Heart right ventricle (tissue), 16 donors: ENCODE data around the gene RNF144A. TPM values are rescaled to one million over a fixed set of nuclear protein-coding genes. Genes with fewer than 3 reads are reported as not detected.

Experiments used
- ATAC-seq, 8 donors: fragments of 200-7000 bp; cut with Tn5 transposase; one replicate each; pipeline ENCODE4 v1.9.1; 2020; ENCODE audit warnings: mild to moderate bottlenecking in 8 of 8, moderate library complexity in 8 of 8, moderate number of reproducible peaks in 1 of 8
- DNase-seq, 2 donors: peaks; one replicate each; pipeline ENCODE4 v3.0.0-alpha.2; 2020
- H3K27ac ChIP-seq, 10 donors: fragments of 200-600 bp; sonication (generic) in 2 of 10; one replicate each; pipeline versions ENCODE4 v1.5.0 to v1.8.0; 2020 to 2022; ENCODE audit warnings: mild to moderate bottlenecking in 3 of 10
- H3K27me3 ChIP-seq, 7 donors: fragments of 200-600 bp; one replicate each; pipeline ENCODE4 v1.8.0; 2021 to 2022; ENCODE audit warnings: mild to moderate bottlenecking in 2 of 7
- H3K36me3 ChIP-seq, 9 donors: fragments of 200-600 bp; sonication (generic) in 1 of 9; one replicate each; pipeline versions ENCODE4 v1.5.0 to v1.8.0; 2020 to 2022; ENCODE audit warnings: mild to moderate bottlenecking in 2 of 9
- H3K4me1 ChIP-seq, 9 donors: fragments of 200-600 bp; sonication (generic) in 1 of 9; one replicate each; pipeline versions ENCODE4 v1.5.0 to v1.8.0; 2020 to 2022; ENCODE audit warnings: mild to moderate bottlenecking in 4 of 9
- H3K4me3 ChIP-seq, 10 donors: fragments of 200-600 bp; sonication (generic) in 2 of 10; one replicate each; pipeline versions ENCODE4 v1.5.0 to v1.8.0; 2020 to 2022; ENCODE audit warnings: mild to moderate bottlenecking in 7 of 10, moderate library complexity in 2 of 10
- H3K9me3 ChIP-seq, 11 donors: fragments of 200-600 bp in 10 of 11; sonication (generic) in 2 of 11; one replicate each; pipeline versions ENCODE4 v1.5.0 to v1.8.0; 2013 to 2022; ENCODE audit warnings: mild to moderate bottlenecking in 2 of 11, control low read depth in 1 of 11, moderate library complexity in 1 of 11
- WGBS, 2 donors: extraction: QIAGEN DNeasy Blood & Tissue Kit; methylation state at CpG; one replicate each; pipeline ENCODE4 v1.1.7; 2013; ENCODE audit warnings: inconsistent platforms in 1 of 2; 5-methylcytosine and 5-hydroxymethylcytosine counted together
- intact Hi-C, 10 donors: fragments of 100-400 bp; cut with DNase I; formaldehyde crosslinking; loops; one replicate each; pipeline versions ENCODE4 v1.11.1 to v1.14.2; 2022
- polyA plus RNA-seq, 2 donors: library from polyadenylated mRNA; stranded (reverse); fragments of 200-250 nt; gene quantifications; one replicate each; pipeline ENCODE4 v1.2.3, GENCODE V29; 2013
- total RNA-seq, 10 donors: library from RNA; stranded (reverse); fragmentation: NEBNext Ultra II Directional in 3 of 10; extraction: Animal tissue kit (Norgen Biotek cat#: 25700) in 3 of 10; gene quantifications; one replicate each; pipeline versions ENCODE4 v1.2.1 to v1.2.4, GENCODE V29; 2021 to 2023
- TF ChIP-seq, protein P1 (sequence below), 9 donors: fragments of 200-600 bp; sonication (generic) in 2 of 9; IDR thresholded peaks; one replicate each; pipeline versions ENCODE4 v1.5.0 to v1.8.0; 2021 to 2022; ENCODE audit warnings: antibody characterized with exemption in 9 of 9, mild to moderate bottlenecking in 5 of 9, moderate library complexity in 1 of 9
- donor health status: Arrhythmogenic right ventricular cardiomyopathy.
- donor health status: ischemic (EF 13 %, LVEDD 7.1; RV severe dilation, severe dysfunction).
- donor health status: healthy with polysubstance abuse.
- donor health status: DM: no; HTN: yes; CAD: no.
- donor health status: DM: no; HTN: no; CAD: no.
- donor health status: ischemic (EF 25% LVEDD 6.9; RV normal size, moderate dysfunction).
- donor health status: ischemic (EF 25% LVEDD 5.7; RV mildly dilated, moderate dysfunction).
- donor health status: healthy.
- donor health status: DM: yes; HTN: yes; CAD: no.
- donor health status: Ischemic cardiomyopathy.
- donor health status: ischemic (EF 35%, LVEDD 5.7; RV mildly dilated, moderate dysfunction).
- donor health status: nonischemic (EF 11% LVEDD 7.7; RV severe dilation, severe dysfunction).
- donor health status: DM: yes; HTN: yes; CAD: no.
- donor health status: PGD.
- donor health status: ischemic (EF 29% LVEDD 5.4; RV normal size, mild dysfunction).
- donor health status: nonischemic (EF 23%, LVEDD 6.1; RV moderate dilation, normal function).

RNF144A gene
- total and polyA plus RNA-seq, 12 donors, result 3.6 to 19.7 (median 11.6) TPM

DNA sequence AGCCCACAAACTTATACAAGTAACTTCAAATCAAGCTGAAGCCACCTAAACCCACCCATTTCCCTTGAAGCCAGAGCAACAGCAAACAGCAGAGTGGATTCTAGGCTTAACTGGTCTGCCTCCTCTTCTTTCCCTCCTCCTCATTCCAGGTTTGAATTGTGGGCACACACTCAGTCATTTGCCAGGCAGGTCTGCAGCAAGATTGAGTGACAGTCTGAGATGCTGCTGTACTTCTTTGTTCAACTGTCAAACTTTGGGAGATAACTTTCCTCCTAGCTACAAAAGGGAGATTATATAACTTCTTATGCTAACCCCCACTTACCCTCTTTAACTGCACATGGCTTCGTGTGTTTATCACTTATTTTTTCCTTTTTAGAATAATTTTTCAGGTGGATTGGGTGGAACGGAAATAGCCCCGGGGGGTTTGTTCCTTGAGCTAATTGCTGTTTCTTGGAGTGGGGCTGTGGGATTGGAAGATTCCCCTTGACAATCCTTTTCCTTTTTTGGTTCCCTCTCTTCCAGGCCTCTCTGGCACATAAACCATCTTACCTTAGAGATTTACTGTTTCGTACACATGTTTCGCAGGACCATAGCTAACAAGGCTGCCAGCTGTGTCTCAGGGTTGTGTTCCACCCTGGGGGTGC, 55.0 kb downstream of the RNF144A start:
- H3K36me3 ChIP-seq, result peaks cover 0 to 29% (median 0%) of the 10 kb centered on the region in 9 donors
- WGBS, 2 donors, result 91 to 93% methylated on average over 5 of the region's 5 CpGs
- TF ChIP-seq, protein P1, sequence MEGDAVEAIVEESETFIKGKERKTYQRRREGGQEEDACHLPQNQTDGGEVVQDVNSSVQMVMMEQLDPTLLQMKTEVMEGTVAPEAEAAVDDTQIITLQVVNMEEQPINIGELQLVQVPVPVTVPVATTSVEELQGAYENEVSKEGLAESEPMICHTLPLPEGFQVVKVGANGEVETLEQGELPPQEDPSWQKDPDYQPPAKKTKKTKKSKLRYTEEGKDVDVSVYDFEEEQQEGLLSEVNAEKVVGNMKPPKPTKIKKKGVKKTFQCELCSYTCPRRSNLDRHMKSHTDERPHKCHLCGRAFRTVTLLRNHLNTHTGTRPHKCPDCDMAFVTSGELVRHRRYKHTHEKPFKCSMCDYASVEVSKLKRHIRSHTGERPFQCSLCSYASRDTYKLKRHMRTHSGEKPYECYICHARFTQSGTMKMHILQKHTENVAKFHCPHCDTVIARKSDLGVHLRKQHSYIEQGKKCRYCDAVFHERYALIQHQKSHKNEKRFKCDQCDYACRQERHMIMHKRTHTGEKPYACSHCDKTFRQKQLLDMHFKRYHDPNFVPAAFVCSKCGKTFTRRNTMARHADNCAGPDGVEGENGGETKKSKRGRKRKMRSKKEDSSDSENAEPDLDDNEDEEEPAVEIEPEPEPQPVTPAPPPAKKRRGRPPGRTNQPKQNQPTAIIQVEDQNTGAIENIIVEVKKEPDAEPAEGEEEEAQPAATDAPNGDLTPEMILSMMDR (IDR thresholded peaks at IDR 0.05), result no peak
- no peak overlapping the region for H3K4me3 ChIP-seq
- H3K9me3 ChIP-seq, result no peaks in the 10 kb centered on the region
- intact Hi-C loops, result loop anchor here in 1 of 10 donors (10.0 kb wide), 1 partner anchor 47 kb away; no protein-coding TSS in a partner anchor
- DNase-seq, result no peak
- peaks cover 0 to 45% (median 28%) of the 10 kb centered on the region in 9 donors for H3K4me1 ChIP-seq
- no peaks in the 10 kb centered on the region for H3K27me3 ChIP-seq
- H3K27ac ChIP-seq, result no peak overlapping the region
- no peak for ATAC-seq

DNA sequence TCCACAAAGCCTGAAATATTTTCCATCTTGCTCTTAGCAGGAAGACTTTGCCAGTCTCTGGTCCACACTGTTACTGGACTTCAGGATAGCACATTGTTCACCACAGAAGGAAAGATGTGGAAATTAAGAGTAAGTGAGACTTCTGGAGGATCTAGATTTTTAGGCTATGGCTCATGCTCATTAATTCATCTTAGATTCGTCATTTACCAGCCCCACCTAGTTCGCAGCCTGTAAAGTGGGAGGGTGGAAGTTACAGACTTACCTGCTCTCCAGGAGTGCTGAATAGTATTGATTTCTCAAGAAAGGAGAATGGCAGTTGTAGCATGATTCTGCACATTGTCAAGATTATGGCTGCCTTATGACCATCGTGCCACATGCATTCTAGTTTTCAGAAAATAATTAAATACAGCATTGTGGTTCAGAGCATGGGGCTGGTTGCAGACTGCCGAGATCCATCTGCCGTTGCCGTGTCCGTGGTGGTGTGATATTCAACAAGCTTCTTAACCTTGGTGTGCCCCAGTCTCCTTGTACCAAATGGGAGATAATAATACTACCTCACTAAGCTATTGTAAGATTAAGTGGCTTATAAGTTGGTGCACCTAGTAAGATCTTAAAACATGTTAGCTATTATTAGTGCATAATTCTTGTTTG, 56.8 kb downstream of the RNF144A start:
- Histone ChIP-seq H3K9me3 (no peaks in the 10 kb centered on the region), H3K27me3 (no peaks in the 10 kb centered on the region), H3K36me3 (peaks cover 0 to 29% (median 0%) of the 10 kb centered on the region in 9 donors), H3K27ac (no peak overlapping the region), H3K4me3 (no peak overlapping the region), H3K4me1 (peaks cover 0 to 45% (median 27%) of the 10 kb centered on the region in 9 donors)
- intact Hi-C loops, result loop anchor here in 1 of 10 donors (10.0 kb wide), 1 partner anchor 49 kb away; no protein-coding TSS in a partner anchor
- ATAC-seq, result no peak
- no peak for DNase-seq
- TF ChIP-seq, protein P1 (IDR thresholded peaks at IDR 0.05), result no peak
- WGBS, 2 donors, result 78 to 82% methylated on average over 7 of the region's 7 CpGs

DNA sequence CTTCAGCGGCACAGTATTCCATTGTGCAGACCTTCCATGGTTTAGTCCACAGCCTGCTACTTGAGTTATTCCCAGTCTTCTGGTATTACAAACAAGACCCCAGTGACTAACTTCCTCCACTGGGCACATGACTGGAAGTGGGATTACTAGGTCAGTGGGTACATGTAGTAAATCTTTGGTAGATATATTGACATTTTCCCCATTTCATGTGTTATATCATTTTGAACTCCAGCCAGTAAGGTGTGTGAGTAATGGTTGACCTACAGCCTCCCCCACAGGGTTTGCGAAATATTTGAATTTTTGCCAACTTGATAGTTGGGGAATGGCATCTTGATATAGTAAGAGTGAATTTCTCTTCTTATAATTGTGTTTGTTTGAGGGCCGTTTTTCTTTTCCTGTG, 58.8 kb downstream of the RNF144A start:
- WGBS, 2 donors, result 75 to 77% methylated on average over 3 of the region's 3 CpGs
- Histone ChIP-seq H3K9me3 (no peaks in the 10 kb centered on the region), H3K27me3 (no peaks in the 10 kb centered on the region), H3K4me3 (no peak overlapping the region), H3K36me3 (peaks cover 0 to 15% (median 0%) of the 10 kb centered on the region in 9 donors), H3K27ac (no peak overlapping the region), H3K4me1 (peaks cover 0 to 43% (median 27%) of the 10 kb centered on the region in 9 donors)
- intact Hi-C loops, result loop anchor here in 3 of 10 donors (5.0 to 10.0 kb wide), 2 partner anchors 51 to 54 kb away; no protein-coding TSS in a partner anchor
- ATAC-seq (no peak), DNase-seq (no peak)
- TF ChIP-seq, protein P1 (IDR thresholded peaks at IDR 0.05), result no peak

DNA sequence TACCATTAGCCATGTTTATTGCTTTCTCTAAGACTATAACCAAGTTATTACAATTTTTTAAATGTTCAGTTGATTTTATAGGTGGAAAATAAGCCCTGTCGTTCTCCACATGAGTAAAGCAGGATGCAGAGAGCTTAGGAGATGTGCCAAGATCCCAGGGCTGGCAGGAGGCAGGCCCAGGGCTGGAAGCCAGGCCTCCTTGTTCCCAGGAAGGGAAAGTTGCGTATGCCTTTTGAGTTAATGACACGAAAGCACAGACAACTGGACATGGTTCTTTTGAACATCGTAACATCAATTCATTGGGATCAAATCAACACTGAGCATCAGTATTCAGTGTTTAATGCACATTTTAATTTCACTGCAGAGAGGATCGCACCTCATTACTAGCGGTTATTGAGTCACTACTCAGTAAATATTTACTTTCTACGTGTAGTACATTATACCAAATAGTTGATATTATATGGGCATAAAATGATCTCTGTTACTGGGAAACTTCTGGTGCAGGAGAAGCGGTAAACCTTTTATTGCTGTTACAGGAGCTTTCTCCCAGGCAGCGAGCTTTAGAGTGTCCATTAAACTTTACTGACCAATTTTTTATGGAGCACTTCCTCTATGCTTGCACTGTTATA, 60.0 kb downstream of the RNF144A start:
- peak; percentile 80 to 93 (median 86) for ATAC-seq
- H3K27ac ChIP-seq, result peak overlapping the region in 5 of 10 donors; percentile 9 to 61 (median 19)

More for the DNA sequence above, 60.0 kb downstream of the RNF144A start:
- TF ChIP-seq, protein P1 (IDR thresholded peaks at IDR 0.05), result no peak
- intact Hi-C loops, result loop anchor here in 3 of 10 donors (5.0 to 10.0 kb wide), 2 partner anchors 52 to 55 kb away; no protein-coding TSS in a partner anchor
- DNase-seq, result peak; percentile 74 to 75
- H3K4me1 ChIP-seq, result peaks cover 0 to 37% (median 22%) of the 10 kb centered on the region in 9 donors
- H3K27me3 ChIP-seq, result no peaks in the 10 kb centered on the region
- H3K9me3 ChIP-seq, result no peaks in the 10 kb centered on the region
- H3K36me3 ChIP-seq, result peaks cover 0 to 13% (median 0%) of the 10 kb centered on the region in 9 donors
- no peak overlapping the region for H3K4me3 ChIP-seq
- 54 to 57% methylated on average over 9 of the region's 9 CpGs for WGBS, 2 donors
